Measurements from ENCODE around the gene RTP4. TPM values are rescaled to one million over a fixed set of nuclear protein-coding genes. Genes with fewer than 3 reads are reported as not detected.

Gene RTP4
- 0.12 and 0.16 TPM in 2 replicates for polyA plus RNA-seq (2011; rRNA removed)
- 0.28 TPM in 1 of 2 replicates, not detected in the other for polyA minus RNA-seq (2011; rRNA and poly(A)+ RNA removed)

GRCh38 chr3:187368251-187369088 lies at the start of gene RTP4:
Gene RTP4 (plus strand): TSS chr3:187368385. CDS start chr3:187368442, 57 bp downstream.
- ChIA-PET CTCF (interaction anchor here (0.6 to 1.5 kb wide), 5 partner anchors 10 to 49 kb away, joined by 3 to 7 read pairs (median 3); no protein-coding TSS in a partner anchor), POLR2A (no interaction called here)
- DNase-seq (ENCODE audit: low read depth) = no peak
- H3K36me3 ChIP-seq (ENCODE audit: control insufficient read depth, insufficient read depth, low read length) = no peaks in the 10 kb centered on the region
- no peaks in the 10 kb centered on the region; the same call in 1 of the 2 replicates for H3K27me3 ChIP-seq (ENCODE audit: control insufficient read depth, insufficient read depth, low read length)
- no peak for TF ChIP-seq CTCF (IDR thresholded peaks at IDR 0.05; ENCODE audit: insufficient read depth, low read depth, low read length)
- H3K4me3 ChIP-seq (ENCODE audit: low read depth, low read length) = peak within 1 kb of the TSS; percentile 26

- Histone ChIP-seq H3K4me3 (ENCODE audit: low read depth, low read length) (peak overlapping the region; percentile 1), H3K27me3 (ENCODE audit: control insufficient read depth, insufficient read depth, low read length) (peaks cover 2% of the 10 kb centered on the region; the same call in 1 of the 2 replicates), H3K36me3 (ENCODE audit: control insufficient read depth, insufficient read depth, low read length) (no peaks in the 10 kb centered on the region)
- CTCF ChIA-PET = interaction anchor here (0.7 to 12.8 kb wide), 83 partner anchors 8 to 397 kb away, joined by 3 to 543 read pairs (median 6); partner anchors contain the start of genes MASP1, RPL39L, RTP2 and RTP4
- DNase-seq (ENCODE audit: low read depth) = peak; percentile 74
- peak; percentile 85 for TF ChIP-seq CTCF (IDR thresholded peaks at IDR 0.05; ENCODE audit: insufficient read depth, low read depth, low read length)
- POLR2A ChIA-PET = interaction anchor here (1.3 kb wide), 1 partner anchor 361 kb away, joined by 8 read pairs; no protein-coding TSS in a partner anchor
Measured at GRCh38 chr3:187318819-187319616, 49.2 kb upstream of the RTP4 start.

- ChIA-PET CTCF (interaction anchor here (0.5 to 12.8 kb wide), 78 partner anchors 8 to 397 kb away, joined by 3 to 543 read pairs (median 6); partner anchors contain the start of genes MASP1, RPL39L, RTP2 and RTP4), POLR2A (interaction anchor here (1.3 kb wide), 1 partner anchor 360 kb away, joined by 8 read pairs; no protein-coding TSS in a partner anchor)
- Histone ChIP-seq H3K4me3 (ENCODE audit: low read depth, low read length) (no peak overlapping the region), H3K36me3 (ENCODE audit: control insufficient read depth, insufficient read depth, low read length) (no peaks in the 10 kb centered on the region), H3K27me3 (ENCODE audit: control insufficient read depth, insufficient read depth, low read length) (no peaks in the 10 kb centered on the region)
- peak; percentile 42 for DNase-seq (ENCODE audit: low read depth)
- peak; percentile 96 for TF ChIP-seq CTCF (IDR thresholded peaks at IDR 0.05; ENCODE audit: insufficient read depth, low read depth, low read length)
Measured at GRCh38 chr3:187319699-187320302, 48.4 kb upstream of the RTP4 start.

- no peaks in the 10 kb centered on the region for H3K36me3 ChIP-seq (ENCODE audit: control insufficient read depth, insufficient read depth, low read length)
- no peak overlapping the region for H3K4me3 ChIP-seq (ENCODE audit: low read depth, low read length)
- no peaks in the 10 kb centered on the region; the same call in 1 of the 2 replicates for H3K27me3 ChIP-seq (ENCODE audit: control insufficient read depth, insufficient read depth, low read length)
- POLR2A ChIA-PET = no interaction called here
- CTCF ChIA-PET = interaction anchor here (0.6 to 12.8 kb wide), 8 partner anchors 20 to 1053 kb away, joined by 3 to 543 read pairs (median 68); partner anchors contain the start of gene SST
- no peak for TF ChIP-seq CTCF (IDR thresholded peaks at IDR 0.05; ENCODE audit: insufficient read depth, low read depth, low read length)
- no peak for DNase-seq (ENCODE audit: low read depth)
Measured at GRCh38 chr3:187321766-187322165, 46.4 kb upstream of the RTP4 start.

Data from BJ (cell line).